Loucy (cell line): ENCODE data around the gene PLEKHG7.

Experiments
- H2AFZ ChIP-seq: fragments of 200-600 bp; sonication (generic); 2 replicates; pipeline ENCODE4 v1.6.0; 2016; ENCODE audit warnings: antibody characterized with exemption, mild to moderate bottlenecking, low read length, moderate library complexity
- H3F3A ChIP-seq: fragments of 200-600 bp; 2 replicates; pipeline ENCODE4 v1.6.0; 2016; ENCODE audit warnings: antibody characterized with exemption, low read depth, mild to moderate bottlenecking
- H3K27me3 ChIP-seq: fragments of 200-600 bp; sonication (generic); 2 replicates; pipeline ENCODE4 v1.6.1; 2014; ENCODE audit warnings: low read length, mild to moderate bottlenecking; ENCODE audit not compliant: insufficient read depth, poor library complexity, severe bottlenecking
- H3K36me3 ChIP-seq: fragments of 200-600 bp; sonication (generic); 2 replicates; pipeline ENCODE4 v1.6.1; 2016; ENCODE audit warnings: low read length; ENCODE audit not compliant: insufficient read depth
- H3K4me1 ChIP-seq: fragments of 200-600 bp; sonication (generic); 2 replicates; pipeline ENCODE4 v1.5.1; 2014; ENCODE audit warnings: low read length, mild to moderate bottlenecking; ENCODE audit not compliant: insufficient read depth, poor library complexity, severe bottlenecking
- H3K4me2 ChIP-seq: fragments of 200-600 bp; sonication (generic); 2 replicates; pipeline ENCODE4 v1.6.0; 2014; ENCODE audit warnings: antibody characterized with exemption, low read length, low read depth, mild to moderate bottlenecking; ENCODE audit not compliant: poor library complexity, severe bottlenecking
- H3K4me3 ChIP-seq: fragments of 200-600 bp; sonication (generic); 2 replicates; pipeline ENCODE4 v1.5.1; 2014; ENCODE audit warnings: low read length, mild to moderate bottlenecking, mixed read lengths; ENCODE audit not compliant: poor library complexity, severe bottlenecking
- H3K79me2 ChIP-seq: fragments of 200-600 bp; sonication (generic); 2 replicates; pipeline ENCODE4 v1.6.1; 2014; ENCODE audit warnings: low read length; ENCODE audit not compliant: insufficient read depth
- H3K9ac ChIP-seq: fragments of 200-600 bp; sonication (generic); 2 replicates; pipeline ENCODE4 v1.6.0; 2014; ENCODE audit warnings: mild to moderate bottlenecking, low read depth, low read length, moderate library complexity; ENCODE audit not compliant: poor library complexity, severe bottlenecking
- H3K9me2 ChIP-seq: fragments of 200-600 bp; sonication (generic); replicated peaks from 2 replicates; pipeline ENCODE4 v1.6.1; 2016; ENCODE audit warnings: low read depth, low read length, mixed read lengths
- H3K9me3 ChIP-seq: fragments of 200-600 bp; sonication (generic); 2 replicates; pipeline ENCODE4 v1.6.1; 2014; ENCODE audit warnings: mild to moderate bottlenecking, antibody characterized with exemption, low read length, low read depth; ENCODE audit not compliant: insufficient read depth
- H4K20me1 ChIP-seq: fragments of 200-600 bp; sonication (generic); 2 replicates; pipeline ENCODE4 v1.6.0; 2014; ENCODE audit warnings: antibody characterized with exemption, low read length, mild to moderate bottlenecking; ENCODE audit not compliant: insufficient read depth, poor library complexity, severe bottlenecking
- EZH2phosphoT487 ChIP-seq: fragments of 200-600 bp; IDR thresholded peaks from 2 replicates; pipeline ENCODE4 v1.6.1; 2018; ENCODE audit warnings: antibody characterized with exemption, mild to moderate bottlenecking, moderate library complexity, borderline replicate concordance
- TF ChIP-seq, protein P1 (sequence below): fragments of 200-600 bp; sonication (generic); conservative IDR thresholded peaks from 2 replicates; pipeline ENCODE4 v1.5.1; 2014; ENCODE audit warnings: mild to moderate bottlenecking, antibody characterized with exemption, low read length

PLEKHG7 gene

DNA sequence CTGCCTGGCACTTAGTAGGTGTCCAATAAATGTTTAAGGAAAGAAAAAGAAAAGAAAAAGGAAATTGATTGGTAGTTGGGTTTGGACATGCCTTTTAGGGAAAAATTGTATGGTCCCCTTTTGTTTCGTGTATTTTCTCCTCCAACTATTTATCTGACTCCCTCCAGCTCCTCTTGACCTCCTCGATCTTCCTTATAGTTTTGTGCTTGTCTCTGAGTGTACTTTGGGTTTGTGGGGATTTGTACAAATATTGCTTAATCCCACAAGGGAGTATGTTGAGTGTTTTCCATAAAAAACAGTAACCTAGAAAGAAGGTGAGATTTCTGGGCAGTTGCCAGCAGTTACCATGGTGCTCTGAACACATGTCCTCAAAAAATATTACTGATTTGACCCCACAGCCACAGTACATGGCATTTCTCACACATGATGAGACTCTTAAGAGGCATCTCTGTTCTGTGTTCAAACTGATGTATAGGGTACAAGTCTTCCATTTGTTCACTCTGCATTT is 15.7 kb downstream of the PLEKHG7 start:
- Histone ChIP-seq H3K27me3 (no peaks in the 10 kb centered on the region), H3K4me3 (no peak overlapping the region), H3K9ac (no peak overlapping the region), H3K9me2 (no peaks in the 10 kb centered on the region), H3K36me3 (no peaks in the 10 kb centered on the region), H3K4me1 (no peaks in the 10 kb centered on the region), H3K4me2 (no peak overlapping the region), H3F3A (no peaks in the 10 kb centered on the region), H3K9me3 (no peaks in the 10 kb centered on the region), H2AFZ (no peak overlapping the region), H4K20me1 (no peaks in the 10 kb centered on the region), H3K79me2 (no peaks in the 10 kb centered on the region)
- TF ChIP-seq, protein P1, sequence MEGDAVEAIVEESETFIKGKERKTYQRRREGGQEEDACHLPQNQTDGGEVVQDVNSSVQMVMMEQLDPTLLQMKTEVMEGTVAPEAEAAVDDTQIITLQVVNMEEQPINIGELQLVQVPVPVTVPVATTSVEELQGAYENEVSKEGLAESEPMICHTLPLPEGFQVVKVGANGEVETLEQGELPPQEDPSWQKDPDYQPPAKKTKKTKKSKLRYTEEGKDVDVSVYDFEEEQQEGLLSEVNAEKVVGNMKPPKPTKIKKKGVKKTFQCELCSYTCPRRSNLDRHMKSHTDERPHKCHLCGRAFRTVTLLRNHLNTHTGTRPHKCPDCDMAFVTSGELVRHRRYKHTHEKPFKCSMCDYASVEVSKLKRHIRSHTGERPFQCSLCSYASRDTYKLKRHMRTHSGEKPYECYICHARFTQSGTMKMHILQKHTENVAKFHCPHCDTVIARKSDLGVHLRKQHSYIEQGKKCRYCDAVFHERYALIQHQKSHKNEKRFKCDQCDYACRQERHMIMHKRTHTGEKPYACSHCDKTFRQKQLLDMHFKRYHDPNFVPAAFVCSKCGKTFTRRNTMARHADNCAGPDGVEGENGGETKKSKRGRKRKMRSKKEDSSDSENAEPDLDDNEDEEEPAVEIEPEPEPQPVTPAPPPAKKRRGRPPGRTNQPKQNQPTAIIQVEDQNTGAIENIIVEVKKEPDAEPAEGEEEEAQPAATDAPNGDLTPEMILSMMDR: no peak
- no peak for TF ChIP-seq EZH2phosphoT487

DNA sequence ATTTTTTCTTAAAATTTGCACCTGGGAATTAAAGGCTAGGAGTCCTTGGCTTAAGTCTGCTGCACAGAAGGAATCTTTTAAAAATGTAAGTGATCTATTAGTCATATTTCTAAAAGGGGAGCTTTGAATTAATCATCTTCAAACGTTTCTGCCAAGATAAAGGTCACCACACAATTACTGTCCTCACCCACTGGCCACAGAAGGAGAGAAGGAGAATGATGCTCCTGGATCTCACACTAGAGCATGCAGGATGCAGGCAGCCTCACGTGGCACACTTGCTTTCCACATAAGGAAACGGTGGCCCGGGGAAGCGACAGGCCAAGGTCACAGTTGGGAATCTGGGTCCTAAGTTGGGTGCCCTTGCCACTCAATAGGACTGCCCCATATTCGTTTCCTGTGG is 16.9 kb downstream of the PLEKHG7 start:
- H3K79me2 ChIP-seq: no peaks in the 10 kb centered on the region
- no peak overlapping the region for H3K4me2 ChIP-seq
- no peaks in the 10 kb centered on the region for H3F3A ChIP-seq
- no peaks in the 10 kb centered on the region for H3K27me3 ChIP-seq
- no peaks in the 10 kb centered on the region for H4K20me1 ChIP-seq
- H3K9me2 ChIP-seq: no peaks in the 10 kb centered on the region
- no peak overlapping the region for H3K4me3 ChIP-seq
- H2AFZ ChIP-seq: no peak overlapping the region
- TF ChIP-seq, protein P1: no peak
- no peak for TF ChIP-seq EZH2phosphoT487
- H3K36me3 ChIP-seq: no peaks in the 10 kb centered on the region
- no peaks in the 10 kb centered on the region for H3K4me1 ChIP-seq
- no peaks in the 10 kb centered on the region for H3K9me3 ChIP-seq
- H3K9ac ChIP-seq: no peak overlapping the region

DNA sequence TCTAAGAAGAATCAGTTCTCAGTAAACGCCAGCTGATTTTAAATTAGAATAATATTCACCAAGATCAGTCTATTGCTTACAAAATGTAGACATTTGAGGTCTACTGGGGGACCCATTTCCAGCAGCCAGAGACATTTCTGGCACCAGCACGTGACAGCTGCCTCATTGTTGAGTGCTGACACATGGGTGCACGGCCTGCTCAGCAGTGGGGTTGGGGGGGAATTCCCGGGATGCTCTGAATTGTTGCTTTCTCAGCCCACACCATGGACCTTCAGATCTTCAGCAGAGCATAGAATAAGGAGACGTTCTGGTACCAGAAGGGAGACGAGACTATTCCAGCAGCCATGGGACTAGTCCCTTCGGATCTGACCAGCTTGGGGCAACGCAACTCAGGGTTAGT is 18.3 kb downstream of the PLEKHG7 start:
- no peaks in the 10 kb centered on the region for H3F3A ChIP-seq
- TF ChIP-seq EZH2phosphoT487: no peak
- TF ChIP-seq, protein P1: no peak
- no peaks in the 10 kb centered on the region for H4K20me1 ChIP-seq
- no peak overlapping the region for H3K9ac ChIP-seq
- H3K27me3 ChIP-seq: no peaks in the 10 kb centered on the region
- H3K9me3 ChIP-seq: no peaks in the 10 kb centered on the region
- no peaks in the 10 kb centered on the region for H3K36me3 ChIP-seq
- no peak overlapping the region for H3K4me2 ChIP-seq
- no peaks in the 10 kb centered on the region for H3K4me1 ChIP-seq
- H3K4me3 ChIP-seq: no peak overlapping the region
- H3K79me2 ChIP-seq: no peaks in the 10 kb centered on the region
- H3K9me2 ChIP-seq: no peaks in the 10 kb centered on the region
- H2AFZ ChIP-seq: no peak overlapping the region
